ENCODE measurements around the gene TBL1XR1. TPM values are rescaled to one million over a fixed set of nuclear protein-coding genes. Genes with fewer than 3 reads are reported as not detected.
"Not testable (repeated sequence)": the region's sequence is repeated elsewhere in the genome, so short reads cannot be mapped to it uniquely, and the experiment has no call there.

TBL1XR1 gene
- total and polyA plus RNA-seq, 4 donors: 24.1 to 203 (median 77.4) TPM

DNA sequence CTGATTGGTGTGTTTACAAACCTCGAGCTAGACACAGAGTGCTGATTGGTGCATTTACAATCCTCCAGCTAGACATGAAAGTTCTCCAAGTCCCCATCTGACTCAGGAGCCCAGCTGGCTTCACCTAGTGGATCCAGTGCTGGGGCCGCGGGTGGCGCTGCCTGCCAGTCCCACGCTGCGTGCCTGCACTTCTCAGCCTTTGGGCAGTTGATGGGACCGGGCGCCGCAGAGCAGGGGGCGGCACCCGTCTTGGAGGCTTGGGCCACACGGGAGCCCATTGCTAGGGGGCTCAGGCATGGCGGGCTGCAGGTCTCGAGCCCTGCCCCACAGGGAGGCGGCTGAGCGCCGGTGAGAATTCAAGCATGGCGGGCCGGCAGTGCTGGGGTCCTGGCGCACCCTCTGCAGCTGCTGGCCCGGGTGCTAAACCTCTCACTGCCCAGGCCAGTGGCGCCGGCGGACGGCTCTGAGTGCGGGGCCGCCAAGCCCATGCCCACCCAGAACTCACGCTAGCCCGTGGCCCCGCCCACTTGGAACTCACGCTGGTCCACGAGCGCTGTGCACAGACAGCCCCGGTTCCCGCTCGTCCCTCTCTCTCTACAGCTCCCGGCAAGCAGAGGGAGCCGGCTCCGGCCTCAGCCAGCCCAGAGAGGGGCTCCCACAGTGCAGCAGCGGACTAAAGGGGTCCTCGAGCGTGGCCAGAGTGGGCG lies 6.6 kb upstream of the TBL1XR1 start:
- no peak for TF ChIP-seq CTCF (IDR thresholded peaks at IDR 0.05; ENCODE audit: control extremely low read depth, extremely low read depth)
- no peaks in the 10 kb centered on the region for H3K36me3 ChIP-seq (ENCODE audit: control insufficient read depth in 4 of 4, insufficient read depth in 4 of 4, low read length in 4 of 4)
- H3K27me3 ChIP-seq (ENCODE audit: control insufficient read depth in 3 of 3, insufficient read depth in 3 of 3, low read length in 2 of 3): no peaks in the 10 kb centered on the region
- H3K9me3 ChIP-seq (ENCODE audit: control insufficient read depth in 4 of 4, insufficient read depth in 3 of 4, low read length in 3 of 4): no peaks in the 10 kb centered on the region
- WGBS, 2 donors: 94 to 98% methylated on average over 43 of the region's 43 CpGs
- H3K9ac ChIP-seq (ENCODE audit: insufficient read depth in 1 of 2, low read length in 2 of 2): no peak overlapping the region
- H3K4me3 ChIP-seq: no peak overlapping the region
- H3K27ac ChIP-seq (ENCODE audit: low read depth in 1 of 2, low read length in 1 of 2): no peak overlapping the region
- H3K4me1 ChIP-seq (ENCODE audit: control insufficient read depth in 5 of 5, insufficient read depth in 5 of 5, low read length in 5 of 5): peaks cover 0 to 5% (median 3%) of the 10 kb centered on the region in 5 donors
- DNase-seq (no peak), ATAC-seq (ENCODE audit: insufficient read depth, low FRiP score) (no peak)

- WGBS, 2 donors: 94 to 96% methylated on average over 4 of the region's 4 CpGs
- H3K27ac ChIP-seq (ENCODE audit: low read depth in 1 of 2, low read length in 1 of 2); ATAC-seq (ENCODE audit: insufficient read depth, low FRiP score): not testable (repeated sequence)
Observed at GRCh38 chr3:177203016-177203415, 5.7 kb upstream of the TBL1XR1 start.

DNA sequence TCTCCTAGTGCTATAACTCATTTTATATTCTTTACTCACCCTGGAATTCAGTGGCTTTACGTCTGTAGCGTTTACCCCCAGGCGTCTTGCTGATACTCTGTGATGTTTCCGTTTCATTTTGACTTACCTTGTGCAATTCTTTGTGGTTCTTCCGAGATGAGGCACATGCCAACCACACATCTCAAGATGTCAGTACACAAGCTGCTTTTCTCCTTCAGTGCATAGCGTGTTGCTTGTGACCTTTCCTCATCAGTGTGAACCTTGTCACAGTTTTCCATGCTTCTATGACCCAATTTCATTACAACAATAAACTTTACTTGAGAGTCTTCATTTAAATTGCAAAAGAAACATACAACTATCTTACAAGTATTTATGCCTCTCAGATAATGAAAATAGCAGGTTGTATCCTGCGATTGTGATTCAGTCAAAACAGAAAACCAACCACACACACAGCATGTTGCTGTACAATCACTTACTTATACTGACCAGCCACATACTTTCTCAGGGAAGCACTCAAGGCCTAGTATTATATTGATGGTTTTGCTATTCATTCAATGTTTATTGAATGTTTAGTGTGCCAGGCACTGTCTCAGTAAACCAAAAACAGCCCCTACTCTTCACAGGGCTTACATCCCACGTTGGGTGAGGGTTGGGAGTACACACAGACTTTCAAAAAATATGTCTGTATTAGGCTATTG lies 4.6 kb upstream of the TBL1XR1 start:
- H3K27me3 ChIP-seq (ENCODE audit: control insufficient read depth in 3 of 3, insufficient read depth in 3 of 3, low read length in 2 of 3): no peaks in the 10 kb centered on the region
- no peak for TF ChIP-seq CTCF (IDR thresholded peaks at IDR 0.05; ENCODE audit: control extremely low read depth, extremely low read depth)
- no peak overlapping the region for H3K27ac ChIP-seq (ENCODE audit: low read depth in 1 of 2, low read length in 1 of 2)
- no peaks in the 10 kb centered on the region for H3K9me3 ChIP-seq (ENCODE audit: control insufficient read depth in 4 of 4, insufficient read depth in 3 of 4, low read length in 3 of 4)
- no peak overlapping the region for H3K9ac ChIP-seq (ENCODE audit: insufficient read depth in 1 of 2, low read length in 2 of 2)
- DNase-seq (no peak), ATAC-seq (ENCODE audit: insufficient read depth, low FRiP score) (no peak)
- WGBS, 2 donors: 37 to 63% methylated on average over 8 of the region's 8 CpGs
- no peaks in the 10 kb centered on the region for H3K36me3 ChIP-seq (ENCODE audit: control insufficient read depth in 4 of 4, insufficient read depth in 4 of 4, low read length in 4 of 4)
- H3K4me3 ChIP-seq: no peak overlapping the region
- H3K4me1 ChIP-seq (ENCODE audit: control insufficient read depth in 5 of 5, insufficient read depth in 5 of 5, low read length in 5 of 5): peaks cover 0 to 13% (median 10%) of the 10 kb centered on the region in 5 donors

More at GRCh38 chr3:177203016-177203415, 5.7 kb upstream of the TBL1XR1 start:
- not testable (repeated sequence) for H3K9me3 ChIP-seq (ENCODE audit: control insufficient read depth in 4 of 4, insufficient read depth in 3 of 4, low read length in 3 of 4); H3K36me3 ChIP-seq (ENCODE audit: control insufficient read depth in 4 of 4, insufficient read depth in 4 of 4, low read length in 4 of 4); H3K9ac ChIP-seq (ENCODE audit: insufficient read depth in 1 of 2, low read length in 2 of 2); H3K4me3 ChIP-seq; DNase-seq; H3K27me3 ChIP-seq (ENCODE audit: control insufficient read depth in 3 of 3, insufficient read depth in 3 of 3, low read length in 2 of 3)
- peaks cover 0 to 11% (median 10%) of the 10 kb centered on the region in 5 donors for H3K4me1 ChIP-seq (ENCODE audit: control insufficient read depth in 5 of 5, insufficient read depth in 5 of 5, low read length in 5 of 5)

GRCh38 chr3:177199206-177199760 lies 2.0 kb upstream of the TBL1XR1 start:
- Histone ChIP-seq H3K4me3 (no peak overlapping the region), H3K27me3 (ENCODE audit: control insufficient read depth in 3 of 3, insufficient read depth in 3 of 3, low read length in 2 of 3) (no peaks in the 10 kb centered on the region), H3K4me1 (ENCODE audit: control insufficient read depth in 5 of 5, insufficient read depth in 5 of 5, low read length in 5 of 5) (peaks cover under 1 to 23% (median 12%) of the 10 kb centered on the region in 5 donors), H3K9me3 (ENCODE audit: control insufficient read depth in 4 of 4, insufficient read depth in 3 of 4, low read length in 3 of 4) (no peaks in the 10 kb centered on the region), H3K27ac (ENCODE audit: low read depth in 1 of 2, low read length in 1 of 2) (peak overlapping the region; percentile 60 to 96), H3K36me3 (ENCODE audit: control insufficient read depth in 4 of 4, insufficient read depth in 4 of 4, low read length in 4 of 4) (no peaks in the 10 kb centered on the region), H3K9ac (ENCODE audit: insufficient read depth in 1 of 2, low read length in 2 of 2) (no peak overlapping the region)
- ATAC-seq (ENCODE audit: insufficient read depth, low FRiP score) (no peak), DNase-seq (no peak)
- WGBS, 2 donors: 61 to 74% methylated on average over 6 of the region's 6 CpGs
- TF ChIP-seq CTCF (IDR thresholded peaks at IDR 0.05; ENCODE audit: control extremely low read depth, extremely low read depth): no peak
